Liver (tissue), 3 donors: ENCODE data around the gene EZH1.

ENCODE experiments used
- CTCF ChIP-seq: fragments of 150-350 bp; IDR thresholded peaks from 2 replicates; pipeline ENCODE4 v1.5.1; 2017; ENCODE audit warnings: improper control_type of control experiment, low read depth, low read length; ENCODE audit not compliant: missing input control
- JUND ChIP-seq, 2 donors: IDR thresholded peaks; 2 replicates each; pipeline ENCODE4 v1.6.1; 2016; ENCODE audit warnings: antibody characterized with exemption in 2 of 2
- RAD21 ChIP-seq, 2 donors: IDR thresholded peaks; 2 replicates each; pipeline ENCODE4 v1.6.1; 2016; ENCODE audit warnings: antibody characterized with exemption in 2 of 2, mild to moderate bottlenecking in 2 of 2
- REST ChIP-seq: IDR thresholded peaks from 2 replicates; pipeline ENCODE4 v1.6.1; 2016; ENCODE audit warnings: antibody characterized with exemption, mild to moderate bottlenecking
- TAF1 ChIP-seq: conservative IDR thresholded peaks from 2 replicates; pipeline ENCODE4 v1.6.1; 2016; ENCODE audit warnings: antibody characterized with exemption, mild to moderate bottlenecking
- TF ChIP-seq, protein P1 (sequence below): IDR thresholded peaks from 2 replicates; pipeline ENCODE4 v1.6.1; 2016; ENCODE audit warnings: antibody characterized with exemption
- donor health status: healthy.
- donor health status: healthy.

GRCh38 chr17:42695500-42695899 lies 49.3 kb downstream of the EZH1 start:
- TF ChIP-seq REST (no peak), CTCF (no peak), RAD21 (IDR thresholded peaks at IDR 0.05) (no peak), JUND (IDR thresholded peaks at IDR 0.05) (no peak), TAF1 (no peak)
- TF ChIP-seq, protein P1, sequence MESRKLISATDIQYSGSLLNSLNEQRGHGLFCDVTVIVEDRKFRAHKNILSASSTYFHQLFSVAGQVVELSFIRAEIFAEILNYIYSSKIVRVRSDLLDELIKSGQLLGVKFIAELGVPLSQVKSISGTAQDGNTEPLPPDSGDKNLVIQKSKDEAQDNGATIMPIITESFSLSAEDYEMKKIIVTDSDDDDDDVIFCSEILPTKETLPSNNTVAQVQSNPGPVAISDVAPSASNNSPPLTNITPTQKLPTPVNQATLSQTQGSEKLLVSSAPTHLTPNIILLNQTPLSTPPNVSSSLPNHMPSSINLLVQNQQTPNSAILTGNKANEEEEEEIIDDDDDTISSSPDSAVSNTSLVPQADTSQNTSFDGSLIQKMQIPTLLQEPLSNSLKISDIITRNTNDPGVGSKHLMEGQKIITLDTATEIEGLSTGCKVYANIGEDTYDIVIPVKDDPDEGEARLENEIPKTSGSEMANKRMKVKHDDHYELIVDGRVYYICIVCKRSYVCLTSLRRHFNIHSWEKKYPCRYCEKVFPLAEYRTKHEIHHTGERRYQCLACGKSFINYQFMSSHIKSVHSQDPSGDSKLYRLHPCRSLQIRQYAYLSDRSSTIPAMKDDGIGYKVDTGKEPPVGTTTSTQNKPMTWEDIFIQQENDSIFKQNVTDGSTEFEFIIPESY: no peak
